Measurements from ENCODE around the gene FAM107B. TPM values are rescaled to one million over a fixed set of nuclear protein-coding genes. Genes with fewer than 3 reads are reported as not detected.

FAM107B gene
- total RNA-seq, 4 donors from 2014 or later: 7.3 to 15.6 (median 13.3) TPM

- ATAC-seq: no peak
- TF ChIP-seq CTCF (IDR thresholded peaks at IDR 0.05) (no peak), EP300 (IDR thresholded peaks at IDR 0.05) (no peak), POLR2AphosphoS5 (IDR thresholded peaks at IDR 0.05) (no peak), POLR2A (IDR thresholded peaks at IDR 0.05) (no peak)
- no peak overlapping the region for H3K4me3 ChIP-seq
- WGBS, 2 donors (ENCODE audit: low coverage in 1 of 2): 76 to 85% methylated on average over 2 to 6 of the region's 7 CpGs
- H3K27ac ChIP-seq: no peak overlapping the region
- H3K27me3 ChIP-seq: no peaks in the 10 kb centered on the region
- no peaks in the 10 kb centered on the region for H3K36me3 ChIP-seq
- H3K4me1 ChIP-seq: peaks cover 0 to 20% (median 0%) of the 10 kb centered on the region in 3 donors
- no peaks in the 10 kb centered on the region for H3K9me3 ChIP-seq
These were observed 193.0 kb downstream of the FAM107B start for GRCh38 chr10:14581553-14582321.

- H3K4me3 ChIP-seq: no peak overlapping the region
- no peak for TF ChIP-seq POLR2A (IDR thresholded peaks at IDR 0.05)
- TF ChIP-seq POLR2AphosphoS5 (IDR thresholded peaks at IDR 0.05): no peak
- H3K9me3 ChIP-seq: no peaks in the 10 kb centered on the region
- H3K27ac ChIP-seq: no peak overlapping the region
- H3K36me3 ChIP-seq: no peaks in the 10 kb centered on the region
- no peak for ATAC-seq
- H3K4me1 ChIP-seq: peaks cover 0 to 20% (median 0%) of the 10 kb centered on the region in 3 donors
- no peaks in the 10 kb centered on the region for H3K27me3 ChIP-seq
- 60 to 88% methylated on average over 2 to 13 of the region's 13 CpGs for WGBS, 2 donors (ENCODE audit: low coverage in 1 of 2)
These were observed 193.9 kb downstream of the FAM107B start for GRCh38 chr10:14580671-14581332.

GRCh38 chr10:14579405-14579804 is 195.3 kb downstream of the FAM107B start:
- peak; percentile 52 for ATAC-seq

GRCh38 chr10:14578060-14578952 is 196.4 kb downstream of the FAM107B start:
- H3K27ac ChIP-seq: peak overlapping the region in 3 of 4 donors; percentile 15 to 47 (median 40)
- no peaks in the 10 kb centered on the region for H3K36me3 ChIP-seq
- peaks cover 0 to 20% (median 0%) of the 10 kb centered on the region in 3 donors for H3K4me1 ChIP-seq
- no peaks in the 10 kb centered on the region for H3K9me3 ChIP-seq
- no peak overlapping the region for H3K4me3 ChIP-seq
- WGBS, 2 donors (ENCODE audit: low coverage in 1 of 2): 50 to 56% methylated on average over 13 to 15 of the region's 18 CpGs
- H3K27me3 ChIP-seq: no peaks in the 10 kb centered on the region
- peak; percentile 54 for ATAC-seq
- TF ChIP-seq CTCF (IDR thresholded peaks at IDR 0.05) (no peak), POLR2AphosphoS5 (IDR thresholded peaks at IDR 0.05) (no peak), EP300 (IDR thresholded peaks at IDR 0.05) (no peak), POLR2A (IDR thresholded peaks at IDR 0.05) (no peak)

More at GRCh38 chr10:14579405-14579804, 195.3 kb downstream of the FAM107B start:
- no peak overlapping the region for H3K27ac ChIP-seq
- H3K36me3 ChIP-seq: no peaks in the 10 kb centered on the region
- 100% methylated on average over 1 of the region's 1 CpG for WGBS, 2 donors (ENCODE audit: low coverage in 1 of 2)
- no peak for TF ChIP-seq POLR2A (IDR thresholded peaks at IDR 0.05)
- TF ChIP-seq EP300 (IDR thresholded peaks at IDR 0.05): no peak
- TF ChIP-seq CTCF (IDR thresholded peaks at IDR 0.05): no peak
- TF ChIP-seq POLR2AphosphoS5 (IDR thresholded peaks at IDR 0.05): no peak
- no peaks in the 10 kb centered on the region for H3K27me3 ChIP-seq
- H3K9me3 ChIP-seq: no peaks in the 10 kb centered on the region
- no peak overlapping the region for H3K4me3 ChIP-seq
- H3K4me1 ChIP-seq: peaks cover 0 to 20% (median 0%) of the 10 kb centered on the region in 3 donors

- no peaks in the 10 kb centered on the region for H3K36me3 ChIP-seq
- no peak overlapping the region for H3K27ac ChIP-seq
- no peak overlapping the region for H3K4me3 ChIP-seq
- H3K9me3 ChIP-seq: no peaks in the 10 kb centered on the region
- H3K27me3 ChIP-seq: no peaks in the 10 kb centered on the region
- H3K4me1 ChIP-seq: peaks cover 0 to 31% (median 0%) of the 10 kb centered on the region in 3 donors
- TF ChIP-seq POLR2A (IDR thresholded peaks at IDR 0.05) (no peak), CTCF (IDR thresholded peaks at IDR 0.05) (no peak)
- 87 to 91% methylated on average over 2 to 6 of the region's 6 CpGs for WGBS, 2 donors (ENCODE audit: low coverage in 1 of 2)
- no peak for ATAC-seq
These were observed 199.8 kb downstream of the FAM107B start for GRCh38 chr10:14574885-14575284.

Measured in gastroesophageal sphincter (tissue), 4 donors.